B cell (primary cell): ENCODE data around the gene DOCK6. TPM values are rescaled to one million over a fixed set of nuclear protein-coding genes. Genes with fewer than 3 reads are reported as not detected.

Experiments
- ATAC-seq: fragments of 200-7000 bp; cut with Tn5 transposase; one replicate; pipeline ENCODE4 v1.10.0; 2021; ENCODE audit warnings: low read depth, mild to moderate bottlenecking, moderate number of reproducible peaks, moderate library complexity
- CTCF ChIA-PET: fragments of 350-600 bp; sonication (Branson Sonifier 250); formaldehyde crosslinking; loops from one replicate; lab custom pipeline; 2021; ENCODE audit warnings: antibody characterized with exemption, inconsistent platforms; lab: Charles Lee
- POLR2A ChIA-PET: fragments of 350-600 bp; sonication (Branson Sonifier 250); formaldehyde crosslinking; loops from one replicate; lab custom pipeline; 2021; ENCODE audit warnings: antibody characterized with exemption; lab: Charles Lee
- DNase-seq: peaks from one replicate; pipeline ENCODE4 v3.0.0; 2013
- H2AFZ ChIP-seq: 2 replicates; pipeline ENCODE4 v1.6.1; 2012; ENCODE audit warnings: mild to moderate bottlenecking, low read depth, low read length; ENCODE audit not compliant: insufficient read depth, poor library complexity, severe bottlenecking
- H3K27ac ChIP-seq, 2 donors: 1 replicate in 1 of 2; 2 replicates in 1 of 2; pipeline ENCODE4 v1.5.1; 2012 to 2013; ENCODE audit warnings: low read length in 2 of 2, mild to moderate bottlenecking in 2 of 2, moderate library complexity in 1 of 2
- H3K27me3 ChIP-seq, 4 experiments: fragments of 200-600 bp in 1 of 4; sonication (generic) in 1 of 4; replicated peaks in 1 of 4; 1 replicate in 2 of 4; 2 replicates in 2 of 4; pipeline versions ENCODE4 v1.6.1 to v1.7.0; 2013 to 2016; ENCODE audit warnings: low read length in 3 of 4, mild to moderate bottlenecking in 2 of 4, mixed read lengths in 1 of 4, moderate library complexity in 1 of 4; ENCODE audit not compliant: insufficient read depth in 4 of 4, control insufficient read depth in 3 of 4; ENCODE audit errors: control extremely low read depth in 1 of 4
- H3K36me3 ChIP-seq, 2 experiments: replicated peaks in 1 of 2; 1 replicate in 1 of 2; 2 replicates in 1 of 2; pipeline versions ENCODE4 v1.6.1 to v1.7.1; 2013; ENCODE audit warnings: low read length in 1 of 2; ENCODE audit not compliant: insufficient read depth in 2 of 2, control insufficient read depth in 1 of 2; ENCODE audit errors: control extremely low read depth in 1 of 2, extremely low read depth in 1 of 2
- H3K4me1 ChIP-seq, 2 donors: fragments of 200-600 bp in 1 of 2; sonication (generic) in 1 of 2; 1 replicate in 1 of 2; 2 replicates in 1 of 2; pipeline versions ENCODE4 v1.5.1 to v1.6.1; 2013 to 2017; ENCODE audit warnings: low read length in 2 of 2; ENCODE audit not compliant: control insufficient read depth in 2 of 2, insufficient read depth in 2 of 2
- H3K4me2 ChIP-seq: replicated peaks from 2 replicates; pipeline ENCODE3; 2012; ENCODE audit warnings: mild to moderate bottlenecking, low read depth, low read length; ENCODE audit not compliant: poor library complexity, severe bottlenecking
- H3K4me3 ChIP-seq, 5 experiments: fragments of 200-600 bp in 1 of 5; sonication (generic) in 1 of 5; 1 replicate in 3 of 5; 2 replicates in 2 of 5; pipeline versions ENCODE4 v1.5.1 to v1.7.0; 2011 to 2016; ENCODE audit warnings: low read length in 4 of 5, mild to moderate bottlenecking in 4 of 5, low read depth in 2 of 5, control low read depth in 1 of 5, moderate library complexity in 1 of 5; ENCODE audit not compliant: insufficient read depth in 1 of 5; ENCODE audit errors: control extremely low read depth in 1 of 5, extremely low read depth in 1 of 5
- H3K79me2 ChIP-seq: fragments of 200-600 bp; sonication (generic); one replicate; pipeline ENCODE4 v1.6.0; 2016; ENCODE audit warnings: low read length; ENCODE audit not compliant: control insufficient read depth, insufficient read depth
- H3K9ac ChIP-seq: fragments of 200-600 bp; sonication (generic); 2 replicates; pipeline ENCODE4 v1.6.1; 2017; ENCODE audit warnings: mild to moderate bottlenecking, low read length, moderate library complexity
- H3K9me3 ChIP-seq, 3 donors: one replicate each; pipeline versions ENCODE4 v1.6.1 to v1.7.1; 2013; ENCODE audit warnings: low read length in 2 of 3; ENCODE audit not compliant: control insufficient read depth in 2 of 3, insufficient read depth in 1 of 3; ENCODE audit errors: control extremely low read depth in 1 of 3
- H4K20me1 ChIP-seq: 2 replicates; pipeline ENCODE4 v1.6.0; 2012; ENCODE audit warnings: mild to moderate bottlenecking, low read length; ENCODE audit not compliant: insufficient read depth, control insufficient read depth, poor library complexity, severe bottlenecking
- H3K27ac Mint-ChIP-seq: one replicate; pipeline ENCODE4 v1.8.0; 2021; ENCODE audit warnings: mixed read lengths
- H3K27me3 Mint-ChIP-seq: one replicate; pipeline ENCODE4 v1.8.0; 2021; ENCODE audit warnings: mixed read lengths
- H3K4me1 Mint-ChIP-seq: one replicate; pipeline ENCODE4 v1.8.0; 2021; ENCODE audit warnings: mixed read lengths
- H3K4me3 Mint-ChIP-seq: one replicate; pipeline ENCODE4 v1.8.0; 2021; ENCODE audit warnings: mixed read lengths
- H3K9me3 Mint-ChIP-seq: one replicate; pipeline ENCODE4 v1.8.0; 2022; ENCODE audit warnings: mixed read lengths; ENCODE audit not compliant: insufficient read depth
- CTCF ChIP-seq: fragments of 200-600 bp; IDR thresholded peaks from one replicate; pipeline ENCODE4 v1.8.0; 2022; ENCODE audit warnings: antibody characterized with exemption, mild to moderate bottlenecking
- EZH2 ChIP-seq: IDR thresholded peaks from 2 replicates; pipeline ENCODE4 v1.6.1; 2012; ENCODE audit warnings: borderline replicate concordance, low read depth, mild to moderate bottlenecking, moderate library complexity, low read length; ENCODE audit not compliant: insufficient read depth, poor library complexity, severe bottlenecking
- WGBS: methylation state at CpG from one replicate; pipeline ENCODE4 v1.1.5; 2013; ENCODE audit warnings: missing lambda C conversion rate; ENCODE audit not compliant: insufficient coverage; 5-methylcytosine and 5-hydroxymethylcytosine counted together
- intact Hi-C: fragments of 100-400 bp; cut with micrococcal nuclease; formaldehyde crosslinking; loops from one replicate; pipeline ENCODE4 v1.10.0; 2022
- polyA plus RNA-seq: library from polyadenylated mRNA; depleted of rRNA; stranded (reverse); fragments of >200 nt; gene quantifications from 2 replicates; pipeline ENCODE4 v1.2.3, GENCODE V29; 2012
- total RNA-seq, 2 donors: library from RNA; stranded (reverse); fragments of 120-200 nt in 1 of 2; gene quantifications; 1 replicate in 1 of 2; 2 replicates in 1 of 2; pipeline versions ENCODE4 v1.2.3 to v1.2.4, GENCODE V29; 2013 to 2022

DOCK6 gene
- total and polyA plus RNA-seq, 2 donors (not counting 1 experiment from before 2014, with no cell fraction given): 5.3 to 11.9 TPM

- Histone ChIP-seq H3K4me2 (no peak overlapping the region), H3K9ac (no peak overlapping the region), H4K20me1 (no peaks in the 10 kb centered on the region), H3K9me3 (peaks cover 0 to 3% (median 0%) of the 10 kb centered on the region in 3 donors), H3K27ac (no peak overlapping the region), H3K79me2 (no peaks in the 10 kb centered on the region), H2AFZ (no peak overlapping the region), H3K27me3 (peaks cover 0 to 2% (median 0%) of the 10 kb centered on the region in 4 experiments), H3K4me3 (no peak overlapping the region), H3K4me1 (no peaks in the 10 kb centered on the region), H3K36me3 (no peaks in the 10 kb centered on the region)
- intact Hi-C loops: no loop called here
- Mint-ChIP-seq H3K27ac (no peak overlapping the region), H3K9me3 (no peaks in the 10 kb centered on the region), H3K4me1 (no peaks in the 10 kb centered on the region), H3K27me3 (peaks cover 19% of the 10 kb centered on the region), H3K4me3 (no peak overlapping the region)
- TF ChIP-seq EZH2 (no peak), CTCF (no peak)
- POLR2A ChIA-PET: no interaction called here
- DNase-seq (no peak), ATAC-seq (no peak)
- CTCF ChIA-PET: interaction anchor here (0.6 to 1.5 kb wide), 2 partner anchors 18 to 368 kb away, joined by 3 read pairs; no protein-coding TSS in a partner anchor
- 100% methylated on average over 3 of the region's 5 CpGs for WGBS
These were observed 42.6 kb upstream of the DOCK6 start for GRCh38 chr19:11304936-11305335.

DNA sequence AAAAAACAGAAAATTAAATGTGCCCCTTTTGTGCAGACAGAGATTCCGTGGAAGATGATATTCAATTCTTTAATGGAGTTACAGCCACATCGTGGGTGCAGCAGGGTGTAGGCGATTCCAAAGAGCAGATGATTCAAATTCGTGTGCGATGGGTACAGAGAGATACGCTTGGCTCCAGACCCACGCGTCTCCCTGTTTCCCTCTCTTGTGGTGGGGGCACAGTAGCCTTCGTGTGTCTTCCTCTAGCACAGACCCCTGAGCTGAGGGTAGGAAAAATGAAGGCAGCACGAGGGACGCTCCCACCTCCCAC is 38.4 kb upstream of the DOCK6 start:
- 90% methylated on average over 9 of the region's 11 CpGs for WGBS
- CTCF ChIA-PET: interaction anchor here (0.6 to 1.9 kb wide), 2 partner anchors 182 to 359 kb away, joined by 3 to 5 read pairs; no protein-coding TSS in a partner anchor

More for the DNA sequence above, 38.4 kb upstream of the DOCK6 start:
- Histone ChIP-seq H3K4me3 (no peak overlapping the region), H3K79me2 (no peaks in the 10 kb centered on the region), H3K9me3 (peaks cover 0 to 3% (median 0%) of the 10 kb centered on the region in 3 donors), H2AFZ (no peak overlapping the region), H3K4me1 (no peaks in the 10 kb centered on the region), H3K36me3 (no peaks in the 10 kb centered on the region), H3K9ac (no peak overlapping the region), H3K4me2 (no peak overlapping the region), H4K20me1 (no peaks in the 10 kb centered on the region), H3K27me3 (no peaks in the 10 kb centered on the region), H3K27ac (no peak overlapping the region)
- intact Hi-C loops: no loop called here
- no peak for TF ChIP-seq CTCF
- no peak for TF ChIP-seq EZH2
- Mint-ChIP-seq H3K4me1 (no peaks in the 10 kb centered on the region), H3K4me3 (no peak overlapping the region), H3K27me3 (peaks cover 17% of the 10 kb centered on the region), H3K27ac (no peak overlapping the region), H3K9me3 (no peaks in the 10 kb centered on the region)
- POLR2A ChIA-PET: no interaction called here
- no peak for DNase-seq
- no peak for ATAC-seq
